ENCODE data around the gene ONECUT3.

The ONECUT3 gene

GRCh38 chr19:1799695-1800342 is 46.5 kb downstream of the ONECUT3 start:
- peak; percentile 37 for DNase-seq

GRCh38 chr19:1804858-1805257 is 51.6 kb downstream of the ONECUT3 start:
- DNase-seq, result no peak

GRCh38 chr19:1805401-1806183 is 52.3 kb downstream of the ONECUT3 start:
- DNase-seq, result no peak

GRCh38 chr19:1806184-1807029 is 53.1 kb downstream of the ONECUT3 start:
- no peak for DNase-seq

GRCh38 chr19:1807030-1807694 is 53.9 kb downstream of the ONECUT3 start:
- no peak for DNase-seq

GRCh38 chr19:1807695-1808394 is 54.5 kb downstream of the ONECUT3 start:
- DNase-seq, result peak; percentile 49

- no peak for DNase-seq
Measured at GRCh38 chr19:1808395-1808731, 55.1 kb downstream of the ONECUT3 start.

GRCh38 chr19:1809678-1810077 is 56.4 kb downstream of the ONECUT3 start:
- no peak for DNase-seq

- DNase-seq, result no peak
Measured at GRCh38 chr19:1810439-1811160, 57.3 kb downstream of the ONECUT3 start.

- DNase-seq, result peak; percentile 91
Measured at GRCh38 chr19:1811472-1811894, 58.2 kb downstream of the ONECUT3 start.

- DNase-seq, result no peak
Measured at GRCh38 chr19:1811942-1812425, 58.7 kb downstream of the ONECUT3 start, which contains the start of gene ATP8B3. Gene ATP8B3, minus strand, starts transcription at chr19:1812276. Its CDS starts 540 bp downstream, at chr19:1811736.

GRCh38 chr19:1812426-1813191 is 59.3 kb downstream of the ONECUT3 start:
- peak; percentile 94 for DNase-seq

GRCh38 chr19:1813192-1814182 is 60.2 kb downstream of the ONECUT3 start:
- no peak for DNase-seq

- no peak for DNase-seq
Measured at GRCh38 chr19:1814391-1814790, 61.1 kb downstream of the ONECUT3 start.

- DNase-seq, result no peak
Measured at GRCh38 chr19:1814833-1815604, 61.7 kb downstream of the ONECUT3 start.

GRCh38 chr19:1815605-1816529 is 62.6 kb downstream of the ONECUT3 start:
- no peak for DNase-seq

Measured in DMS53 (cell line).